Measurements from ENCODE around the gene RIPPLY3. TPM values are rescaled to one million over a fixed set of nuclear protein-coding genes. Genes with fewer than 3 reads are reported as not detected.

Gene RIPPLY3, protein sequence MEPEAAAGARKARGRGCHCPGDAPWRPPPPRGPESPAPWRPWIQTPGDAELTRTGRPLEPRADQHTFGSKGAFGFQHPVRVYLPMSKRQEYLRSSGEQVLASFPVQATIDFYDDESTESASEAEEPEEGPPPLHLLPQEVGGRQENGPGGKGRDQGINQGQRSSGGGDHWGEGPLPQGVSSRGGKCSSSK
- polyA plus RNA-seq (2013, experiment 1 of 2), result 4.6 TPM
- polyA plus RNA-seq (2013, experiment 2 of 2), result 4.4 TPM

DNA sequence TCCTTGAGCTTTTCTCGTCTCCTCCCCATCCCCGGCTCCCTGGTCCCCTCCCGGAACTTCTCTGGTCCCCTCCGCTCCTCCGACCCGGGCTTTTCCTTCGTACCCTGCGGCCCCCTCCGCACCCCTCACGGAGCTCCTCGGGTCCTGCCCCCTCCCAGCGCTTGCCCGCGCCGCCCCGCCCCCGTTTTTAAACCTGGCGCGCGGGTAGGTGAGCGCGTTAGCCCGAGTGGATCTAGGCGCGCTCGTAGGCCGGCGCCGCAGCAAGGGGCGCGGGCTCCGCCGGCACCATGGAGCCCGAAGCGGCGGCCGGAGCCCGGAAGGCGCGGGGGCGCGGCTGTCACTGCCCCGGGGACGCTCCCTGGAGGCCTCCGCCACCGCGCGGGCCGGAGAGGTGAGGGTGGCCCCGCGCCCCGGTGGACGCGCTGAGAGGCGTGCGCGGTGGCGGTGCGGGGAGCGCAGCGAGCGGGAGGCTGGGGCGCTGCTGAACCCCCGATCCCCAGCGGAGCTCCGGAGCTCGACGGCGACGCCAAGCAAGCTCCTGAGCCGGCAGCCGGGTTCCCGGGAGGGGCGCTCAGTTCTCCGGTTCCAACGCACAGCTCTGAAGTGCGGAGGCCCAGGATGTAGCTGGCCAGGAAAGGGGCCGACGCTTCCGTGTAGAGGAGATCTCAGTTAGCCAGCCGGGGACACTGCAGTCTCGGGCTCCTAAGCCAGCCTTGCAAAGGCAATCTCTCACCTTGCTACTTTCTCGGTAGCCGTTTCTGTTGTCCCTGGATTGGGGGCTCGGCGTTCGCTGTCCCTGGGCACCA, at the start of gene RIPPLY3:
Gene RIPPLY3, plus strand, starts transcription at position 217 of the 806 bp plus-strand sequence. Its CDS starts 71 bp downstream, at position 288.
- Histone ChIP-seq H2BK5ac (ENCODE audit: low read length) (no peak within 1 kb of the TSS), H3K23ac (ENCODE audit: low read depth, low read length, poor library complexity) (peak within 1 kb of the TSS; percentile 39), H2AK5ac (ENCODE audit: low read depth, low read length) (peak within 1 kb of the TSS; percentile 53), H3K27me3 (ENCODE audit: control insufficient read depth in 3 of 3, insufficient read depth in 3 of 3, low read depth in 1 of 3, low read length in 3 of 3) (peaks cover 0 to 32% (median 7%) of the 10 kb centered on the region in 3 experiments), H3K9ac (ENCODE audit: low read depth, low read length, poor library complexity) (peak within 1 kb of the TSS; percentile 70), H3K18ac (ENCODE audit: low read length) (peak within 1 kb of the TSS; percentile 94), H2BK15ac (ENCODE audit: low read length) (peak within 1 kb of the TSS; percentile 87), H3K4me3 (ENCODE audit: low read length in 2 of 2) (peak within 1 kb of the TSS in 1 of 2 donors; percentile 83), H3K79me1 (ENCODE audit: low read depth, low read length) (no peaks in the 10 kb centered on the region), H3K9me3 (replicated peaks in 1 of 2; ENCODE audit: control insufficient read depth in 2 of 2, insufficient read depth in 1 of 2, low read depth in 1 of 2, low read length in 2 of 2) (peaks cover 2 to 10% of the 10 kb centered on the region in 2 donors), H2BK12ac (ENCODE audit: low read length) (peak within 1 kb of the TSS; percentile 42), H2AFZ (ENCODE audit: low read length) (peak within 1 kb of the TSS; percentile 66), H3K14ac (ENCODE audit: low read length) (no peak within 1 kb of the TSS), H3K4ac (ENCODE audit: low read length) (no peak within 1 kb of the TSS), H3K4me2 (ENCODE audit: insufficient read depth, low read length, poor library complexity, severe bottlenecking) (peak within 1 kb of the TSS; percentile 83), H4K91ac (ENCODE audit: low read depth, low read length, poor library complexity) (no peak within 1 kb of the TSS), H3K27ac (replicated peaks; ENCODE audit: low read length) (no peak within 1 kb of the TSS), H3K4me1 (ENCODE audit: control insufficient read depth in 2 of 2, insufficient read depth in 1 of 2, low read depth in 1 of 2, low read length in 2 of 2) (peaks cover 0 to 3% of the 10 kb centered on the region in 2 donors), H2BK120ac (ENCODE audit: low read depth, low read length) (no peak within 1 kb of the TSS), H3K36me3 (replicated peaks in 1 of 2; ENCODE audit: control insufficient read depth in 2 of 2, insufficient read depth in 2 of 2, low read length in 2 of 2) (no peaks in the 10 kb centered on the region), H4K8ac (ENCODE audit: low read depth, low read length) (peak within 1 kb of the TSS; percentile 53)
- no peak for DNase-seq (ENCODE audit: low spot score)
- WGBS, 2 donors (ENCODE audit: extremely low coverage in 2 of 2, insufficient read length in 2 of 2, insufficient replicate concordance in 1 of 2), result no CpG with 5 or more reads among the region's 87 CpGs

DNA sequence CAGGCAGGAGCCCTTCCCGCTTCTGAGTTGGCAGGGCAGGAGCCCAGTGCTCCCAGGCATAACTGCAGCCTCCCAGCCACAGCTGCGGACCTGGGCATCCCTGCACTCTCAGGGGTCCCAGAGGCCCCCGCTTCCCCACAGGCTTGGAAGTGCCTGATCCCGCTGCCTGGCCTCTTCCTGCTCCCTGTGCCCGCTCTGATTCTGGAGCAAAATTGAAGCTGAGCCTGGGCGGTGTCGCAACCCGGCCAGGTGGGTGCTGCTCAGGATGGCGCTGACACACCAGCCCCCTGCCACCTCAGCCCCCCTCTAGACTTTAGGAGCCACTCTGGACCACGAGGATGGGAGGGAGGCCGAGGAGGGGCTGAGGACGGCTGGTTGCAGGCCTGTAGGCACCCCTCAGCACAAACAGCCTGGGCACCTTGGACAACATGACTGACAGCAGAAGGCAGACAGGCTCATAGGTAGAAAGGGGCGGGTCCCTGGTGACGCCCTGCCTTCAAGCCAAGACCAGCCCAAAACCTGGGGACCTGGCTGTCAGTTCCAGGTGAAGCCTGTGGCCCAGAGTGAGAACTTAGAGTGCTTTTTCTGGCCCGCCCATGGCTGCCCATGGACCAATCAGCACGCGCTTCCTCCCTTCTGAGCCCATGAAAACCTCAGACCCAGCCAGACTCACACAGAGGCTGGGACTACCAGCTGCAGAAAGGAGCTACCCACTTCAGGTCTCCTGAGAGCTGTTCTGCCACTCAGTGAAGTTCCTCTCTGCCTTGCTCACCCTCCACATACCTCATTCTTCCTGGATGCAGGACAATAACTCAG, 47.3 kb upstream of the RIPPLY3 start:
- Histone ChIP-seq H3K4me1 (ENCODE audit: control insufficient read depth in 2 of 2, insufficient read depth in 1 of 2, low read depth in 1 of 2, low read length in 2 of 2) (no peaks in the 10 kb centered on the region), H3K79me1 (ENCODE audit: low read depth, low read length) (peaks cover 2% of the 10 kb centered on the region), H2BK15ac (ENCODE audit: low read length) (no peak overlapping the region), H4K8ac (ENCODE audit: low read depth, low read length) (no peak overlapping the region), H3K18ac (ENCODE audit: low read length) (peak overlapping the region; percentile 64), H3K4ac (ENCODE audit: low read length) (no peak overlapping the region), H4K91ac (ENCODE audit: low read depth, low read length, poor library complexity) (no peak overlapping the region), H2BK12ac (ENCODE audit: low read length) (no peak overlapping the region), H3K9me3 (replicated peaks in 1 of 2; ENCODE audit: control insufficient read depth in 2 of 2, insufficient read depth in 1 of 2, low read depth in 1 of 2, low read length in 2 of 2) (peaks cover 0 to 2% of the 10 kb centered on the region in 2 donors), H3K14ac (ENCODE audit: low read length) (peak overlapping the region; percentile 82), H3K4me2 (ENCODE audit: insufficient read depth, low read length, poor library complexity, severe bottlenecking) (no peak overlapping the region), H3K27ac (replicated peaks; ENCODE audit: low read length) (no peak overlapping the region), H2BK5ac (ENCODE audit: low read length) (no peak overlapping the region), H3K36me3 (replicated peaks in 1 of 2; ENCODE audit: control insufficient read depth in 2 of 2, insufficient read depth in 2 of 2, low read length in 2 of 2) (peaks cover 6 to 36% of the 10 kb centered on the region in 2 donors), H2BK120ac (ENCODE audit: low read depth, low read length) (no peak overlapping the region), H2AFZ (ENCODE audit: low read length) (no peak overlapping the region), H3K23ac (ENCODE audit: low read depth, low read length, poor library complexity) (no peak overlapping the region), H3K4me3 (ENCODE audit: low read length in 2 of 2) (no peak overlapping the region), H3K27me3 (ENCODE audit: control insufficient read depth in 3 of 3, insufficient read depth in 3 of 3, low read depth in 1 of 3, low read length in 3 of 3) (no peaks in the 10 kb centered on the region), H2AK5ac (ENCODE audit: low read depth, low read length) (no peak overlapping the region), H3K9ac (ENCODE audit: low read depth, low read length, poor library complexity) (no peak overlapping the region)
- DNase-seq (ENCODE audit: low spot score), result no peak
- WGBS, 2 donors (ENCODE audit: extremely low coverage in 2 of 2, insufficient read length in 2 of 2, insufficient replicate concordance in 1 of 2), result no CpG with 5 or more reads among the region's 17 CpGs

DNA sequence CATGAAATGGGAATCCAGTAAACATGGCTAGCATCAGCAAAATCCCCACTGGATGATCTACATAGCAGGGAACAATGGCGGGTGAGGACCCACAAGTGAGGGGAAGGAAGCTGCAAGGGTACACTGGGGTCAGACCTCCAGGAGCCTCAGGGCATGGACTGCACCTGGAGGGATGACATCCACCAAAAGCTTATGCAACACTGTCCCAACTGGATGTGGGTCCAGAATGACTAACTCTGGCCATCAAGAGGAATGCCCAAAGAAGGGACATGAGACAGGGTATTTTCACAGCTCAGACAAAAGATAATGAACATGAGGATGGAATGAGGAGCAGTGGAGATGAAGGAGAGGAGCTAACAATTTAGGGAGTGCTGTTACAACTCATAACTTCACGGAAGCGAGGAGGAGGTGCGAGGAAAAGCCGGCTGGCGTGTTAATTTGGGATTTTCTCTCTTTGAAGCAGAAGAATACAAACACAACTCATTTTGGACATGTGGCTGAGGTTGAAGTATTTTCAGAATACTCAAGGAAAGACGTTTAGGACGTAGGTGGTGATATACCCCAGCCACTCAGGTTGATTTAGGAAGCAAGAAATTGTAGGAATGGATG, 45.7 kb upstream of the RIPPLY3 start:
- Histone ChIP-seq H3K14ac (ENCODE audit: low read length) (no peak overlapping the region), H3K36me3 (replicated peaks in 1 of 2; ENCODE audit: control insufficient read depth in 2 of 2, insufficient read depth in 2 of 2, low read length in 2 of 2) (peaks cover 4 to 30% of the 10 kb centered on the region in 2 donors), H2BK15ac (ENCODE audit: low read length) (no peak overlapping the region), H3K9me3 (replicated peaks in 1 of 2; ENCODE audit: control insufficient read depth in 2 of 2, insufficient read depth in 1 of 2, low read depth in 1 of 2, low read length in 2 of 2) (peaks cover 0 to 2% of the 10 kb centered on the region in 2 donors), H2BK120ac (ENCODE audit: low read depth, low read length) (no peak overlapping the region), H3K79me1 (ENCODE audit: low read depth, low read length) (peaks cover 2% of the 10 kb centered on the region), H2AK5ac (ENCODE audit: low read depth, low read length) (no peak overlapping the region), H2BK5ac (ENCODE audit: low read length) (no peak overlapping the region), H3K23ac (ENCODE audit: low read depth, low read length, poor library complexity) (no peak overlapping the region), H3K4me2 (ENCODE audit: insufficient read depth, low read length, poor library complexity, severe bottlenecking) (no peak overlapping the region), H2BK12ac (ENCODE audit: low read length) (no peak overlapping the region), H4K91ac (ENCODE audit: low read depth, low read length, poor library complexity) (no peak overlapping the region), H3K4me3 (ENCODE audit: low read length in 2 of 2) (no peak overlapping the region), H3K18ac (ENCODE audit: low read length) (peak overlapping the region; percentile 11), H2AFZ (ENCODE audit: low read length) (no peak overlapping the region), H3K4ac (ENCODE audit: low read length) (no peak overlapping the region), H4K8ac (ENCODE audit: low read depth, low read length) (no peak overlapping the region), H3K27ac (replicated peaks; ENCODE audit: low read length) (no peak overlapping the region), H3K4me1 (ENCODE audit: control insufficient read depth in 2 of 2, insufficient read depth in 1 of 2, low read depth in 1 of 2, low read length in 2 of 2) (peaks cover 2 to 3% of the 10 kb centered on the region in 2 donors), H3K27me3 (ENCODE audit: control insufficient read depth in 3 of 3, insufficient read depth in 3 of 3, low read depth in 1 of 3, low read length in 3 of 3) (no peaks in the 10 kb centered on the region), H3K9ac (ENCODE audit: low read depth, low read length, poor library complexity) (peak overlapping the region; percentile 10)
- no peak for DNase-seq (ENCODE audit: low spot score)
- WGBS, 2 donors (ENCODE audit: extremely low coverage in 2 of 2, insufficient read length in 2 of 2, insufficient replicate concordance in 1 of 2), result no CpG with 5 or more reads among the region's 8 CpGs
